IMR-90 (cell line): ENCODE data around the gene EMID1. TPM values are rescaled to one million over a fixed set of nuclear protein-coding genes. Genes with fewer than 3 reads are reported as not detected.

Source experiments
- ATAC-seq: fragments of 200-7000 bp; cut with Tn5 transposase; 2 replicates; pipeline ENCODE4 v1.9.1; 2020; ENCODE audit warnings: low read depth, mild to moderate bottlenecking, moderate library complexity
- BruUV-seq: library from RNA; stranded (reverse); fragments of 400-500 nt; replicated peaks from 2 replicates; lab custom pipeline; 2021; lab: Mats Ljungman, UMichigan
- CTCF ChIA-PET: fragments of 300-600 bp; formaldehyde crosslinking; extraction: SDS; loops from one replicate; lab custom pipeline; 2021; ENCODE audit warnings: antibody characterized with exemption; lab: Yijun Ruan, JAX
- POLR2A ChIA-PET: fragments of 300-600 bp; sonication (Branson Sonifier 250); formaldehyde crosslinking; loops from one replicate; lab custom pipeline; 2022; ENCODE audit warnings: antibody characterized with exemption; ENCODE audit not compliant: unreplicated experiment; lab: Charles Lee
- DNase-seq: peaks from one replicate; pipeline ENCODE4 v3.0.0; 2013
- H2AFZ ChIP-seq: replicated peaks from 2 replicates; pipeline ENCODE3; 2013; ENCODE audit warnings: low read length, mild to moderate bottlenecking; ENCODE audit not compliant: poor library complexity
- H2AK5ac ChIP-seq: 2 replicates; pipeline ENCODE4 v1.6.1; 2013; ENCODE audit warnings: low read depth, low read length, inconsistent platforms
- H2AK9ac ChIP-seq: replicated peaks from 2 replicates; pipeline ENCODE3; 2013; ENCODE audit warnings: mild to moderate bottlenecking, low read depth, low read length, moderate library complexity; ENCODE audit not compliant: poor library complexity
- H2BK120ac ChIP-seq: 2 replicates; pipeline ENCODE4 v1.6.1; 2013; ENCODE audit warnings: low read depth, low read length, inconsistent platforms
- H2BK15ac ChIP-seq: 3 replicates; pipeline ENCODE4 v1.6.1; 2013; ENCODE audit warnings: low read depth, low read length, inconsistent platforms
- H2BK20ac ChIP-seq: 2 replicates; pipeline ENCODE4 v1.6.1; 2013; ENCODE audit warnings: low read depth, mild to moderate bottlenecking, inconsistent platforms, low read length, moderate library complexity
- H2BK5ac ChIP-seq: 2 replicates; pipeline ENCODE4 v1.6.1; 2013; ENCODE audit warnings: mild to moderate bottlenecking, low read depth, low read length, inconsistent platforms; ENCODE audit not compliant: poor library complexity, severe bottlenecking
- H3K14ac ChIP-seq: replicated peaks from 2 replicates; pipeline ENCODE4 v1.6.1; 2013; ENCODE audit warnings: low read depth, low read length, inconsistent platforms
- H3K18ac ChIP-seq: 2 replicates; pipeline ENCODE4 v1.6.1; 2013; ENCODE audit warnings: low read depth, low read length, control low read depth
- H3K23ac ChIP-seq: 2 replicates; pipeline ENCODE4 v1.6.1; 2013; ENCODE audit warnings: low read depth, low read length, inconsistent platforms
- H3K27ac ChIP-seq: 2 replicates; pipeline ENCODE4 v1.5.1; 2013; ENCODE audit warnings: mild to moderate bottlenecking, control low read depth, low read length; ENCODE audit not compliant: insufficient read depth
- H3K27me3 ChIP-seq: 2 replicates; pipeline ENCODE4 v1.6.1; 2013; ENCODE audit warnings: low read length; ENCODE audit not compliant: control insufficient read depth, insufficient read depth
- H3K36me3 ChIP-seq: 2 replicates; pipeline ENCODE4 v1.6.1; 2013; ENCODE audit warnings: low read length, mixed read lengths; ENCODE audit not compliant: control insufficient read depth, insufficient read depth
- H3K4ac ChIP-seq: 2 replicates; pipeline ENCODE4 v1.6.1; 2013; ENCODE audit warnings: low read depth, low read length, inconsistent platforms
- H3K4me1 ChIP-seq: 2 replicates; pipeline ENCODE4 v1.6.1; 2013; ENCODE audit warnings: low read length, mixed read lengths; ENCODE audit not compliant: control insufficient read depth, insufficient read depth
- H3K4me2 ChIP-seq: 2 replicates; pipeline ENCODE4 v1.6.1; 2013; ENCODE audit warnings: low read depth, mild to moderate bottlenecking, control low read depth, low read length, moderate library complexity
- H3K4me3 ChIP-seq: 2 replicates; pipeline ENCODE4 v1.5.1; 2013; ENCODE audit warnings: low read depth, mild to moderate bottlenecking, control low read depth, low read length, moderate library complexity; ENCODE audit not compliant: insufficient read depth
- H3K56ac ChIP-seq: 2 replicates; pipeline ENCODE4 v1.6.1; 2013; ENCODE audit warnings: low read length, inconsistent platforms; ENCODE audit not compliant: insufficient read depth; ENCODE audit errors: extremely low read depth
- H3K79me1 ChIP-seq, 2 experiments: 2 replicates each; pipeline ENCODE4 v1.6.1; 2013; ENCODE audit warnings: low read length in 2 of 2, inconsistent platforms in 1 of 2, low read depth in 1 of 2
- H3K9ac ChIP-seq: 2 replicates; pipeline ENCODE4 v1.6.1; 2013; ENCODE audit warnings: low read depth, low read length, control low read depth
- H3K9me1 ChIP-seq: 2 replicates; pipeline ENCODE4 v1.6.1; 2013; ENCODE audit warnings: low read length, inconsistent platforms; ENCODE audit not compliant: insufficient read depth
- H3K9me3 ChIP-seq: 2 replicates; pipeline ENCODE4 v1.6.1; 2013; ENCODE audit warnings: low read length; ENCODE audit not compliant: control insufficient read depth, insufficient read depth
- H4K20me1 ChIP-seq: 2 replicates; pipeline ENCODE4 v1.6.1; 2013; ENCODE audit warnings: low read length, inconsistent platforms; ENCODE audit not compliant: insufficient read depth
- H4K5ac ChIP-seq: 2 replicates; pipeline ENCODE4 v1.6.1; 2013; ENCODE audit warnings: mild to moderate bottlenecking, low read depth, low read length, control low read depth
- H4K8ac ChIP-seq, 2 experiments: 2 replicates each; pipeline ENCODE4 v1.6.1; 2013; ENCODE audit warnings: low read depth in 2 of 2, low read length in 2 of 2, control low read depth in 1 of 2, inconsistent platforms in 1 of 2
- H4K91ac ChIP-seq: 2 replicates; pipeline ENCODE4 v1.6.1; 2013; ENCODE audit warnings: low read depth, low read length, inconsistent platforms; ENCODE audit not compliant: insufficient read depth
- CEBPB ChIP-seq: IDR thresholded peaks from 2 replicates; pipeline ENCODE4 v1.6.1; 2012; ENCODE audit warnings: low read depth, low read length, improper control_type of control experiment
- CHD1 ChIP-seq: IDR thresholded peaks from 2 replicates; pipeline ENCODE4 v1.6.1; 2012; ENCODE audit warnings: low read depth, low read length, improper control_type of control experiment
- FOS ChIP-seq: fragments of 150-350 bp; IDR thresholded peaks from 2 replicates; pipeline ENCODE4 v1.6.1; 2016; ENCODE audit warnings: low read depth, low read length
- MAFK ChIP-seq: IDR thresholded peaks from 2 replicates; pipeline ENCODE4 v1.6.1; 2012; ENCODE audit warnings: low read depth, low read length, improper control_type of control experiment
- MAZ ChIP-seq: IDR thresholded peaks from 2 replicates; pipeline ENCODE4 v1.6.1; 2012; ENCODE audit warnings: low read depth, mild to moderate bottlenecking, low read length, improper control_type of control experiment, moderate library complexity, borderline replicate concordance
- MXI1 ChIP-seq: IDR thresholded peaks from 2 replicates; pipeline ENCODE4 v1.6.1; 2012; ENCODE audit warnings: low read depth, mild to moderate bottlenecking, low read length, moderate library complexity, borderline replicate concordance
- NFE2L2 ChIP-seq: fragments of 150-350 bp; IDR thresholded peaks from 2 replicates; pipeline ENCODE4 v1.6.1; 2016; ENCODE audit warnings: low read depth, mild to moderate bottlenecking, low read length
- POLR2A ChIP-seq: IDR thresholded peaks from 2 replicates; pipeline ENCODE4 v1.6.1; 2012; ENCODE audit warnings: mild to moderate bottlenecking, low read depth, low read length
- RAD21 ChIP-seq: IDR thresholded peaks from 2 replicates; pipeline ENCODE4 v1.6.1; 2012; ENCODE audit warnings: low read length, improper control_type of control experiment
- RCOR1 ChIP-seq: IDR thresholded peaks from 2 replicates; pipeline ENCODE4 v1.6.1; 2012; ENCODE audit warnings: mild to moderate bottlenecking, low read length, improper control_type of control experiment; ENCODE audit not compliant: insufficient replicate concordance
- RFX5 ChIP-seq: IDR thresholded peaks from 2 replicates; pipeline ENCODE4 v1.8.0; 2012; ENCODE audit warnings: low read depth, mild to moderate bottlenecking, low read length, moderate library complexity
- WGBS, 2 experiments: methylation state at CpG; one replicate each; pipeline versions ENCODE4 v1.1.5 to v1.1.7; 2013; ENCODE audit warnings: missing lambda C conversion rate in 2 of 2; ENCODE audit not compliant: insufficient read length in 1 of 2; ENCODE audit errors: extremely low coverage in 2 of 2; 5-methylcytosine and 5-hydroxymethylcytosine counted together
- dilution Hi-C: fragments of 300-500 bp; cut with HindIII; formaldehyde crosslinking; loops from one replicate; pipeline ENCODE4 v1.14.3; 2018; ENCODE audit warnings: low sequenced_read_pairs; ENCODE audit not compliant: unreplicated experiment
- in situ Hi-C: fragments of 300-500 bp; cut with MboI; formaldehyde crosslinking; loops from 3 replicates; pipeline ENCODE4 v1.14.3; 2019; ENCODE audit warnings: low sequenced_read_pairs, inconsistent platforms, mixed read lengths
- intact Hi-C: fragments of 100-400 bp; cut with micrococcal nuclease; formaldehyde crosslinking; loops from 2 replicates; pipeline ENCODE4 v1.10.0; 2022
- polyA plus RNA-seq, 3 experiments: library from polyadenylated mRNA; depleted of rRNA; stranded (reverse); fragments of >200 nt; gene quantifications; 2 replicates each; pipeline ENCODE4 v1.2.3, GENCODE V29; 2012; ENCODE audit warnings: low replicate concordance in 1 of 3
- total RNA-seq: library from RNA; depleted of rRNA; stranded (reverse); fragments of >200 nt; gene quantifications from 2 replicates; pipeline ENCODE4 v1.2.3, GENCODE V29; 2012

EMID1 gene
- total and polyA plus RNA-seq, 2 of the 4 experiments (the other 2 are of a cell fraction): 0.54 to 1.3 TPM

DNA sequence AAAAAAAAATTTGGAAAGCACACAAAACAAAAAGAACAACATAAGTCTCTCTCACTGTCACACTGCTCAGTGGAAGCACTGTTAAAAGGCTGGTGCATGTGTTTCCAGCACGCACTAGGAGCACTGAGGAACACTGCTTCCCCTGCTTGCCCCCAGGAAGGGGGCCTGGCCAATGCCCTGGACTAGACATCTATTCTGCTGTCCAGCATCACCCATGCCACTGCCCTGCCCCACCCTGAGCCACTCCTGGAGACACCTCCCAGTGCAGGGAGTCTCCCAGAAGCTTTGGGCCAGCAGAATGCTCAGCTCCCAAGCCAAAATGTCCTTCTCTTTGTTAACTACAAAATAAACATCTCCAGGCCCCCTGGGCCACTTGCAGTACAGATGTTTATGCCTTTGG, 49.7 kb upstream of the EMID1 start:
- Histone ChIP-seq H2BK5ac (no peak overlapping the region), H4K91ac (no peak overlapping the region), H3K79me1 (no peaks in the 10 kb centered on the region), H4K5ac (no peak overlapping the region), H3K27me3 (peaks cover 2% of the 10 kb centered on the region), H3K9ac (no peak overlapping the region), H3K14ac (no peak overlapping the region), H3K36me3 (no peaks in the 10 kb centered on the region), H3K9me3 (no peaks in the 10 kb centered on the region), H3K27ac (no peak overlapping the region), H3K4me1 (no peaks in the 10 kb centered on the region; the same call in 1 of the 2 replicates), H3K23ac (no peak overlapping the region), H2BK20ac (no peak overlapping the region), H2AFZ (no peak overlapping the region), H3K4ac (no peak overlapping the region), H2AK5ac (no peak overlapping the region), H3K56ac (no peak overlapping the region), H3K4me2 (no peak overlapping the region), H2BK15ac (no peak overlapping the region), H2AK9ac (no peak overlapping the region), H3K18ac (no peak overlapping the region), H3K9me1 (no peaks in the 10 kb centered on the region), H4K20me1 (no peaks in the 10 kb centered on the region), H2BK120ac (no peak overlapping the region), H4K8ac (no peak overlapping the region), H3K4me3 (no peak overlapping the region)
- intact Hi-C loops (loop anchor here (2.0 to 10.0 kb wide), 2 partner anchors 89 to 551 kb away; no protein-coding TSS in a partner anchor), in situ Hi-C loops (no loop called here), dilution Hi-C loops (no loop called here)
- no TSS peak for BruUV-seq
- ChIA-PET POLR2A (no interaction called here), CTCF (interaction anchor here (1.0 kb wide), 1 partner anchor 299 kb away, joined by 3 read pairs; no protein-coding TSS in a partner anchor)
- WGBS, 2 experiments: 100% methylated on average over 1 of the region's 1 CpG; no CpG with 5 or more reads in 1 of the 2 experiments
- no peak for ATAC-seq
- no peak for DNase-seq
- TF ChIP-seq CEBPB (no peak), MAZ (no peak), RFX5 (no peak), NFE2L2 (no peak), MAFK (no peak), CHD1 (no peak), POLR2A (no peak), RAD21 (no peak), RCOR1 (no peak), FOS (no peak), MXI1 (no peak)
